Smooth muscle cell (in vitro differentiated cells): ENCODE results near the gene DST. TPM values are rescaled to one million over a fixed set of nuclear protein-coding genes. Genes with fewer than 3 reads are reported as not detected.

Experiments
- DNase-seq: peaks from one replicate; lab custom pipeline; 2025; ENCODE audit not compliant: unreplicated experiment; lab: John Stamatoyannopoulos, UW
- H2AFZ ChIP-seq: fragments of 200-600 bp; sonication (generic); 2 replicates; pipeline ENCODE4 v1.6.0; 2016; ENCODE audit warnings: antibody characterized with exemption, low read depth, mild to moderate bottlenecking
- H3F3A ChIP-seq: fragments of 200-600 bp; sonication (generic); 2 replicates; pipeline ENCODE4 v1.6.0; 2017; ENCODE audit warnings: antibody characterized with exemption, low read depth
- H3K27ac ChIP-seq: fragments of 200-600 bp; sonication (generic); 2 replicates; pipeline ENCODE4 v1.5.1; 2016; ENCODE audit warnings: low read depth, mild to moderate bottlenecking
- H3K27me3 ChIP-seq: fragments of 200-600 bp; sonication (generic); 2 replicates; pipeline ENCODE4 v1.6.1; 2016; ENCODE audit warnings: low read depth, mild to moderate bottlenecking
- H3K36me3 ChIP-seq: fragments of 200-600 bp; sonication (generic); 2 replicates; pipeline ENCODE4 v1.5.1; 2016; ENCODE audit warnings: low read depth
- H3K4me1 ChIP-seq: fragments of 200-600 bp; sonication (generic); 2 replicates; pipeline ENCODE4 v1.5.1; 2016; ENCODE audit warnings: low read depth
- H3K4me2 ChIP-seq: fragments of 200-600 bp; sonication (generic); 2 replicates; pipeline ENCODE4 v1.6.0; 2016; ENCODE audit warnings: mild to moderate bottlenecking
- H3K4me3 ChIP-seq: fragments of 200-600 bp; sonication (generic); 2 replicates; pipeline ENCODE4 v1.5.1; 2016; ENCODE audit warnings: mild to moderate bottlenecking
- H3K79me2 ChIP-seq: fragments of 200-600 bp; sonication (generic); 2 replicates; pipeline ENCODE4 v1.6.0; 2016; ENCODE audit warnings: low read depth, mild to moderate bottlenecking
- H3K9ac ChIP-seq: fragments of 200-600 bp; sonication (generic); 2 replicates; pipeline ENCODE4 v1.6.0; 2016; ENCODE audit warnings: low read depth
- H3K9me3 ChIP-seq: fragments of 200-600 bp; sonication (generic); replicated peaks from 2 replicates; pipeline ENCODE4 v1.5.1; 2016; ENCODE audit warnings: low read depth
- H4K20me1 ChIP-seq: fragments of 200-600 bp; sonication (generic); 2 replicates; pipeline ENCODE4 v1.6.0; 2016; ENCODE audit warnings: low read depth
- CTCF ChIP-seq: fragments of 200-600 bp; sonication (generic); IDR thresholded peaks from 2 replicates; pipeline ENCODE4 v1.5.1; 2017; ENCODE audit warnings: borderline replicate concordance, mild to moderate bottlenecking, antibody characterized with exemption; ENCODE audit not compliant: insufficient read depth, poor library complexity, severe bottlenecking
- WGBS: methylation state at CpG from one replicate; pipeline ENCODE4 v1.1.7; 2016; ENCODE audit warnings: low lambda C conversion rate; 5-methylcytosine and 5-hydroxymethylcytosine counted together
- polyA plus RNA-seq: library from polyadenylated mRNA; unstranded; fragments of >200 nt; fragmentation: Nextera tagmentation; extraction: Ambion mirVana; gene quantifications from 2 replicates; pipeline ENCODE4 v1.2.1, GENCODE V29; 2016
- total RNA-seq: library from RNA; depleted of rRNA; stranded (reverse); fragments of >200 nt; gene quantifications from 2 replicates; pipeline ENCODE4 v1.2.3, GENCODE V29; 2014

DST gene
- total RNA-seq (157 and 186 TPM in 2 replicates), polyA plus RNA-seq (17.1 and 48.0 TPM in 2 replicates)

DNA sequence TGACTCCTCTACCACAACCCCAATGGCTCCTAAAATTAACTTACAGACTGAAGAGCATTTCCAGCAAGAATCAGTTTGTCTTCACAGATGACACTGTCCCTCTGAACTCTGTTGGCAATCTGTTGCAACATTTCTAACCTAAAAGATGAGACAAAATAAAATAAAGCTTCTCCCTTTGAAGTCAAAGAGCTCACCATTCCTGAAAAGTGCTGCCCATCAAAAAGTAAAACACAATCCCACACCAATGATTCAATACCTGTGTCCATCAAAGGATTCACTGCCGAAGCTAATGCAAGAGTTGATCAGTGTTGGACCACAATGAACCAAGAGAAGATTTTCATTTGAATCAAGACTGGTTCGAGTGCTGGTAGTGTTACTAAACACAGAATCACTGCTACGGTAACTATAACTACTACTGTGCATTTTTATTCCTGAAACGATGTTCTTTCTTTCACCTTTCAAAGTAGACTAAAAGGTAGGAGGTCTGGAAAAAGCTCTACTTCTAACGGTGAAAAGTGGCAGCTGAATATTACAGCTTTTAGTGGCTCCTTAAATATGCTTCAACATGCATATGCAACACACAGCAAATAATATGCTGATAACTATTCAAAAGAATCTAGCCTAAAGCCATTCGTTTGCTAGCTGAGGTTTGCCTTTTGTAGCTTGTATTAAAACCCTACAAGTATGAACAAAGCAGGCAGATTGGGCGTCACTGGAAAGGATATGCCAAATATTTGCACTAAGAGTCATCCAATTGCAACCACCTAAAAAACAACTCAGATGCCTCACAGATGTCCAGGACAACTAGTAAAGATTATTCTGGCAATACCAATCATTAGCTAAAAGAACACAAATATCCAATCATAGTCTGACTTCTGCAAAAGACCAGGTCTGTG, at the start of gene DST:
TSS of gene DST (minus strand) at position 524 of the 896 bp plus-strand sequence.
- Histone ChIP-seq H3K4me2 (peak within 1 kb of the TSS; percentile 54), H3K4me1 (peaks cover 5% of the 10 kb centered on the region), H3K27me3 (no peaks in the 10 kb centered on the region), H3K36me3 (no peaks in the 10 kb centered on the region), H3K4me3 (peak within 1 kb of the TSS; percentile 5), H3K79me2 (no peaks in the 10 kb centered on the region), H4K20me1 (no peaks in the 10 kb centered on the region), H3K9ac (no peak within 1 kb of the TSS), H3K27ac (peak within 1 kb of the TSS; percentile 56), H3K9me3 (no peaks in the 10 kb centered on the region), H2AFZ (no peak within 1 kb of the TSS), H3F3A (no peaks in the 10 kb centered on the region)
- TF ChIP-seq CTCF: no peak
- WGBS: 62% methylated on average over 7 of the region's 7 CpGs
- no peak for DNase-seq

- Histone ChIP-seq H3K27me3 (no peaks in the 10 kb centered on the region), H3F3A (peaks cover 8% of the 10 kb centered on the region), H3K4me2 (peak overlapping the region; percentile 87), H3K9ac (peak overlapping the region; percentile 84), H3K27ac (peak overlapping the region; percentile 95), H3K9me3 (no peaks in the 10 kb centered on the region), H3K4me1 (peaks cover 25% of the 10 kb centered on the region), H3K36me3 (no peaks in the 10 kb centered on the region), H2AFZ (peak overlapping the region; percentile 69), H4K20me1 (no peaks in the 10 kb centered on the region), H3K4me3 (peak overlapping the region; percentile 52), H3K79me2 (peaks cover 6% of the 10 kb centered on the region)
- 72% methylated on average over 1 of the region's 1 CpG for WGBS
- no peak for TF ChIP-seq CTCF
- no peak for DNase-seq
These were observed 49.1 kb upstream of the DST start for GRCh38 chr6:56691814-56692213.

DNA sequence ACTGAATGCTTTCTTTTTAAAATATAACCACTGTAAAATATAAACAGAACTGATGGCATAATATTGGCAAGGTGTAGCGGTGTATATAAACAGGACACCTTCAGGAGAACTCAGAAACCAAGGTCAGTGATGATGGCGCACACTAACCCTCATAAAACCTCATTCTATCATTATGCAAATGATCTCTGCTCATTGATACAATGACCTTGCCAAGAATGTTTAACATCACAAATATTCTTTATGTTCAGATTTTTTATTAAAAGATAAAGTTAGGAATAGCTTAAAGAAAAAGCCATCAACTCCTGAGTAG, 48.6 kb upstream of the DST start:
- peaks cover 8% of the 10 kb centered on the region for H3F3A ChIP-seq
- peak overlapping the region; percentile 95 for H3K27ac ChIP-seq
- TF ChIP-seq CTCF: no peak
- H3K9me3 ChIP-seq: no peaks in the 10 kb centered on the region
- H4K20me1 ChIP-seq: no peaks in the 10 kb centered on the region
- no peaks in the 10 kb centered on the region for H3K27me3 ChIP-seq
- H3K79me2 ChIP-seq: peaks cover 6% of the 10 kb centered on the region
- no peak overlapping the region for H2AFZ ChIP-seq
- no peak for DNase-seq
- WGBS: 97% methylated on average over 2 of the region's 2 CpGs
- H3K4me3 ChIP-seq: peak overlapping the region; percentile 52
- no peaks in the 10 kb centered on the region for H3K36me3 ChIP-seq
- H3K4me1 ChIP-seq: peaks cover 25% of the 10 kb centered on the region
- H3K4me2 ChIP-seq: peak overlapping the region; percentile 87
- H3K9ac ChIP-seq: no peak overlapping the region
